Activated B cell treated with CpG ODN at 0.5 μM for 24 hours (primary cell): ENCODE measurements around the gene MT3. TPM values are rescaled to one million over a fixed set of nuclear protein-coding genes. Genes with fewer than 3 reads are reported as not detected.

Experiments
- ATAC-seq: fragments of 200-7000 bp; cut with Tn5 transposase; one replicate; pipeline ENCODE4 v1.10.0; 2021; ENCODE audit warnings: low read depth, mild to moderate bottlenecking, moderate library complexity
- CTCF ChIA-PET: fragments of 350-600 bp; sonication (Branson Sonifier 250); formaldehyde crosslinking; loops from one replicate; lab custom pipeline; 2021; ENCODE audit warnings: antibody characterized with exemption; lab: Charles Lee
- POLR2A ChIA-PET: fragments of 350-600 bp; sonication (Branson Sonifier 250); formaldehyde crosslinking; loops from one replicate; lab custom pipeline; 2021; ENCODE audit warnings: antibody characterized with exemption; lab: Charles Lee
- DNase-seq: peaks from one replicate; pipeline ENCODE4 v3.0.0; 2022
- H3K27ac Mint-ChIP-seq: one replicate; pipeline ENCODE4 v1.8.0; 2020; ENCODE audit warnings: mixed read lengths
- H3K27me3 Mint-ChIP-seq: one replicate; pipeline ENCODE4 v1.8.0; 2021; ENCODE audit warnings: mixed read lengths
- H3K36me3 Mint-ChIP-seq: one replicate; pipeline ENCODE4 v1.8.0; 2021; ENCODE audit warnings: low read depth, mixed read lengths
- H3K4me1 Mint-ChIP-seq: one replicate; pipeline ENCODE4 v1.8.0; 2021; ENCODE audit warnings: mixed read lengths
- H3K4me3 Mint-ChIP-seq: one replicate; pipeline ENCODE4 v1.8.0; 2020; ENCODE audit warnings: mild to moderate bottlenecking, mixed read lengths
- H3K9me3 Mint-ChIP-seq: one replicate; pipeline ENCODE4 v1.8.0; 2020; ENCODE audit warnings: mixed read lengths
- intact Hi-C: fragments of 100-400 bp; cut with micrococcal nuclease; formaldehyde crosslinking; loops from one replicate; pipeline ENCODE4 v1.15.1; 2024
- total RNA-seq: library from RNA; stranded (reverse); gene quantifications from 2 replicates; pipeline ENCODE4 v1.2.3, GENCODE V29; 2022
- TF ChIP-seq, protein P1 (sequence below): fragments of 200-600 bp; IDR thresholded peaks from one replicate; pipeline ENCODE4 v1.8.0; 2022; ENCODE audit warnings: antibody characterized with exemption, mild to moderate bottlenecking

The MT3 gene
- total RNA-seq, 1 donor from 2014 or later = not detected

- Mint-ChIP-seq H3K4me1 (peaks cover 43% of the 10 kb centered on the region), H3K4me3 (peak within 1 kb of the TSS; percentile 65), H3K36me3 (no peaks in the 10 kb centered on the region), H3K27ac (no peak within 1 kb of the TSS), H3K9me3 (no peaks in the 10 kb centered on the region), H3K27me3 (peaks cover 39% of the 10 kb centered on the region)
- intact Hi-C loops = loop anchor here (5.0 to 10.0 kb wide), 2 partner anchors 40 to 302 kb away; partner anchors contain the start of gene HERPUD1
- DNase-seq (no peak), ATAC-seq (no peak)
- POLR2A ChIA-PET = no interaction called here
- CTCF ChIA-PET = no interaction called here
- TF ChIP-seq, protein P1, sequence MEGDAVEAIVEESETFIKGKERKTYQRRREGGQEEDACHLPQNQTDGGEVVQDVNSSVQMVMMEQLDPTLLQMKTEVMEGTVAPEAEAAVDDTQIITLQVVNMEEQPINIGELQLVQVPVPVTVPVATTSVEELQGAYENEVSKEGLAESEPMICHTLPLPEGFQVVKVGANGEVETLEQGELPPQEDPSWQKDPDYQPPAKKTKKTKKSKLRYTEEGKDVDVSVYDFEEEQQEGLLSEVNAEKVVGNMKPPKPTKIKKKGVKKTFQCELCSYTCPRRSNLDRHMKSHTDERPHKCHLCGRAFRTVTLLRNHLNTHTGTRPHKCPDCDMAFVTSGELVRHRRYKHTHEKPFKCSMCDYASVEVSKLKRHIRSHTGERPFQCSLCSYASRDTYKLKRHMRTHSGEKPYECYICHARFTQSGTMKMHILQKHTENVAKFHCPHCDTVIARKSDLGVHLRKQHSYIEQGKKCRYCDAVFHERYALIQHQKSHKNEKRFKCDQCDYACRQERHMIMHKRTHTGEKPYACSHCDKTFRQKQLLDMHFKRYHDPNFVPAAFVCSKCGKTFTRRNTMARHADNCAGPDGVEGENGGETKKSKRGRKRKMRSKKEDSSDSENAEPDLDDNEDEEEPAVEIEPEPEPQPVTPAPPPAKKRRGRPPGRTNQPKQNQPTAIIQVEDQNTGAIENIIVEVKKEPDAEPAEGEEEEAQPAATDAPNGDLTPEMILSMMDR = no peak
Observed at GRCh38 chr16:56632156-56632847, 43.0 kb downstream of the MT3 start, which contains the start of gene MT1M. Gene MT1M (plus strand): TSS chr16:56632659. CDS start chr16:56632732, 73 bp downstream.

DNA sequence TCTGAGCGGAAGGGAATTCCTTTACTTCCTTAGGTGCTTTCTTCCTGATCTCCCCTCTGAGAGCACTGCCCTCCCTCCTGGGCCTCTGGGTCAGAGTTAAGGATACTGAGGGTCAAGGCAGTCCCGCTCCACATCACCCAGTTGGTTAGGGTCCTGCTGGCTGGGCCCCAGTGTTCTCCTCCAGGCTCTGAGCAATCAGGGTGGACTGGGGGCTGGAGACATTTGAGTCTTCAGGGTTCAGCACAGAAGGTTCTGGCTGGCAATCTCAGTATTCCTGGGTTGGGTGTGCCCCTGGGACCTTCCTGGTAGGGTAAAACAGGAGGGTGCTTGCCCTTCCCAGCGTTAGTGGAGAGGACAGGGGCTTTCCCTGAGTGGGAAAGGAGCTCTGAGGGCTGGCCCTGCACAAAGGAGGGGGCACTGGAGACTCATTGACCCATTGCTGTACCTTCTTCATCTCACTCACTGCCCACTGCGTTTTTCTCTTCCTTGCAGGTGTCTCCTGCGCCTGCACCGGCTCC, 43.6 kb downstream of the MT3 start:
- TF ChIP-seq, protein P1 = no peak
- ChIA-PET POLR2A (no interaction called here), CTCF (no interaction called here)
- no peaks in the 10 kb centered on the region for H3K9me3 Mint-ChIP-seq
- no peaks in the 10 kb centered on the region for H3K36me3 Mint-ChIP-seq
- ATAC-seq (no peak), DNase-seq (no peak)
- intact Hi-C loops = loop anchor here (5.0 to 10.0 kb wide), 2 partner anchors 39 to 302 kb away; partner anchors contain the start of gene HERPUD1
- peak overlapping the region; percentile 41 for H3K4me3 Mint-ChIP-seq
- H3K4me1 Mint-ChIP-seq = peaks cover 45% of the 10 kb centered on the region
- peaks cover 44% of the 10 kb centered on the region for H3K27me3 Mint-ChIP-seq
- H3K27ac Mint-ChIP-seq = no peak overlapping the region

- POLR2A ChIA-PET = interaction anchor here (0.7 kb wide), 1 partner anchor 24 kb away, joined by 5 read pairs; the partner anchor contains the start of gene MT1F
- no peak for ATAC-seq
- H3K4me3 Mint-ChIP-seq = no peak overlapping the region
Observed at GRCh38 chr16:56633535-56633934, 44.2 kb downstream of the MT3 start.

DNA sequence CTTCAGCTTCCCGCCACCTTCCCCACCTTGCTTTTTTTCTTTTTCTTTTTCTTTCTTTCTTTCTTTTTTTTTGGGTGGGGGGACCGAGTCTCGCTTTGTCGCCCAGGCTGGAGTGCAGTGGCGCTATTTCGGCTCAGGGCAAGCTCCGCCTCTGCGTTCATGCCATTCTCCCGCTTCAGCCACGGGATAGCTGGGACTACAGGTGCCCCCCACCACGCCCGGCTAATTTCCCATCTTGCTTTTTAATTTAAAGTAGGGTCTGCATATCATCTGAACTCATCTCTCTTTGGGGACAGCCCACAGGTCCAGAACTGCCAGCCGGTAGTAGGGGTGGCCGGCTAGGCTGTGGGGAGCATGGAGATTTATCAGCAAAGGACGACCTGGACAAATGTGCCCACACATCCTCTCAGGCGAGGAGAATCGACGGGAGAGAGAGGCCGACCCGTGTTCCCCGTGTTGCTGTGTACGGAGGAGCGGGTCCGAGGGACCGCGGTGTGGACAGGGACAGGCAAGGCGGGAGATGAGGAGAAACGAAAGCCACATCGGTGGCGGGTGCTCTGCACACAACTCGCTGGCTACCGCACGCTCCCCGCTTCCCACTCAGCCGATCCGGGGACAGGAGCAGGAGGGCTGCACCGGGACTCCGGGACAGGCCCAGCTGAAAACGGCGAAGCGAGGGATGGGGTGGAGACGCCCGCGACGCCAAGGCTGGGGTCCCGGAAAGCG, 45.5 kb downstream of the MT3 start:
- Mint-ChIP-seq H3K36me3 (no peaks in the 10 kb centered on the region), H3K27ac (peak overlapping the region; percentile 35), H3K27me3 (peaks cover 58% of the 10 kb centered on the region), H3K4me3 (peak overlapping the region; percentile 63), H3K9me3 (no peaks in the 10 kb centered on the region), H3K4me1 (peaks cover 37% of the 10 kb centered on the region)
- DNase-seq (no peak), ATAC-seq (no peak)
- CTCF ChIA-PET = no interaction called here
- TF ChIP-seq, protein P1 = no peak
- intact Hi-C loops = loop anchor here (5.0 to 10.0 kb wide), 2 partner anchors 37 to 300 kb away; partner anchors contain the start of gene HERPUD1
- POLR2A ChIA-PET = interaction anchor here (0.6 kb wide), 1 partner anchor 815 kb away, joined by 5 read pairs; no protein-coding TSS in a partner anchor

More at GRCh38 chr16:56633535-56633934, 44.2 kb downstream of the MT3 start:
- DNase-seq = no peak
- Mint-ChIP-seq H3K27ac (no peak overlapping the region), H3K4me1 (peaks cover 48% of the 10 kb centered on the region), H3K9me3 (no peaks in the 10 kb centered on the region), H3K36me3 (no peaks in the 10 kb centered on the region), H3K27me3 (peaks cover 47% of the 10 kb centered on the region)
- intact Hi-C loops = loop anchor here (5.0 to 10.0 kb wide), 2 partner anchors 39 to 301 kb away; partner anchors contain the start of gene HERPUD1
- CTCF ChIA-PET = interaction anchor here (0.7 kb wide), 1 partner anchor 919 kb away, joined by 3 read pairs; no protein-coding TSS in a partner anchor
- TF ChIP-seq, protein P1 = no peak
